ENCODE results near the gene CHD9.
"Not testable (repeated sequence)": the region's sequence is repeated elsewhere in the genome, so short reads cannot be mapped to it uniquely, and the experiment has no call there.

Gene CHD9

GRCh38 chr16:53282328-53282727 is 227.5 kb downstream of the CHD9 start:
- no peak for DNase-seq (ENCODE audit: low read depth in 2 of 2)

- DNase-seq (ENCODE audit: low read depth in 2 of 2), result no peak
Measured at GRCh38 chr16:53282975-53283946, 228.5 kb downstream of the CHD9 start.

- DNase-seq (ENCODE audit: low read depth in 2 of 2), result no peak
Measured at GRCh38 chr16:53285236-53285635, 230.4 kb downstream of the CHD9 start.

- DNase-seq (ENCODE audit: low read depth in 2 of 2), result no peak
Measured at GRCh38 chr16:53290520-53290919, 235.7 kb downstream of the CHD9 start.

GRCh38 chr16:53291757-53292392 is 237.1 kb downstream of the CHD9 start:
- DNase-seq (ENCODE audit: low read depth in 2 of 2), result no peak

- DNase-seq (ENCODE audit: low read depth in 2 of 2), result no peak
Measured at GRCh38 chr16:53297477-53297876, 242.7 kb downstream of the CHD9 start.

- DNase-seq (ENCODE audit: low read depth in 2 of 2), result no peak
Measured at GRCh38 chr16:53304334-53304733, 249.5 kb downstream of the CHD9 start.

GRCh38 chr16:53305743-53306142 is 251.0 kb downstream of the CHD9 start:
- DNase-seq (ENCODE audit: low read depth in 2 of 2), result no peak

GRCh38 chr16:53309457-53309856 is 254.7 kb downstream of the CHD9 start:
- no peak for DNase-seq (ENCODE audit: low read depth in 2 of 2)

- no peak for DNase-seq (ENCODE audit: low read depth in 2 of 2)
Measured at GRCh38 chr16:53320992-53321391, 266.2 kb downstream of the CHD9 start.

- no peak for DNase-seq (ENCODE audit: low read depth in 2 of 2)
Measured at GRCh38 chr16:53323924-53324323, 269.1 kb downstream of the CHD9 start.

GRCh38 chr16:53330991-53331390 is 276.2 kb downstream of the CHD9 start:
- not testable (repeated sequence) for DNase-seq (ENCODE audit: low read depth in 2 of 2)

- DNase-seq (ENCODE audit: low read depth in 2 of 2), result no peak
Measured at GRCh38 chr16:53334581-53334980, 279.8 kb downstream of the CHD9 start.

GRCh38 chr16:53337294-53337693 is 282.5 kb downstream of the CHD9 start:
- no peak for DNase-seq (ENCODE audit: low read depth in 2 of 2)

- no peak for DNase-seq (ENCODE audit: low read depth in 2 of 2)
Measured at GRCh38 chr16:53341792-53342191, 287.0 kb downstream of the CHD9 start.

GRCh38 chr16:53355064-53355463 is 300.3 kb downstream of the CHD9 start:
- no peak for DNase-seq (ENCODE audit: low read depth in 2 of 2)

GRCh38 chr16:53356478-53357207 is 301.9 kb downstream of the CHD9 start:
- no peak for DNase-seq (ENCODE audit: low read depth in 2 of 2)

- no peak for DNase-seq (ENCODE audit: low read depth in 2 of 2)
Measured at GRCh38 chr16:53357208-53357586, 302.4 kb downstream of the CHD9 start.

- DNase-seq (ENCODE audit: low read depth in 2 of 2), result no peak
Measured at GRCh38 chr16:53357955-53358354, 303.2 kb downstream of the CHD9 start.

GRCh38 chr16:53358884-53359283 is 304.1 kb downstream of the CHD9 start:
- DNase-seq (ENCODE audit: low read depth in 2 of 2), result no peak

- DNase-seq (ENCODE audit: low read depth in 2 of 2), result no peak
Measured at GRCh38 chr16:53369921-53370320, 315.1 kb downstream of the CHD9 start.

- no peak for DNase-seq (ENCODE audit: low read depth in 2 of 2)
Measured at GRCh38 chr16:53370827-53371226, 316.0 kb downstream of the CHD9 start.
